Nephron progenitor cell (in vitro differentiated cells): ENCODE measurements around the gene KLC1.

Source experiments
- DNase-seq: peaks from one replicate; pipeline ENCODE4 v3.0.0; 2021
- H3K27ac Mint-ChIP-seq: 2 replicates; pipeline ENCODE4 v1.8.0; 2021; ENCODE audit warnings: mild to moderate bottlenecking, moderate library complexity, mixed read lengths
- H3K27me3 Mint-ChIP-seq: 2 replicates; pipeline ENCODE4 v1.8.0; 2021; ENCODE audit warnings: mild to moderate bottlenecking, low read depth, mixed read lengths; ENCODE audit not compliant: poor library complexity
- H3K36me3 Mint-ChIP-seq: 2 replicates; pipeline ENCODE4 v1.8.0; 2021; ENCODE audit warnings: low read depth, mixed read lengths
- H3K4me1 Mint-ChIP-seq: 2 replicates; pipeline ENCODE4 v1.8.0; 2021; ENCODE audit warnings: mixed read lengths
- H3K4me3 Mint-ChIP-seq: 2 replicates; pipeline ENCODE4 v1.8.0; 2021; ENCODE audit warnings: mild to moderate bottlenecking, moderate library complexity, mixed read lengths
- H3K9me3 Mint-ChIP-seq: 2 replicates; pipeline ENCODE4 v1.8.0; 2021; ENCODE audit warnings: mild to moderate bottlenecking, moderate library complexity, mixed read lengths
- TF ChIP-seq, protein P1 (sequence below): fragments of 200-600 bp; sonication (generic); IDR thresholded peaks from 2 replicates; pipeline ENCODE4 v1.5.0; 2021; ENCODE audit warnings: antibody characterized with exemption

The KLC1 gene

GRCh38 chr14:103726474-103726873 lies 97.5 kb downstream of the KLC1 start:
- DNase-seq, result no peak
- H3K27me3 Mint-ChIP-seq, result no peaks in the 10 kb centered on the region
- H3K36me3 Mint-ChIP-seq, result peaks cover 16% of the 10 kb centered on the region
- H3K9me3 Mint-ChIP-seq, result no peaks in the 10 kb centered on the region
- H3K4me3 Mint-ChIP-seq, result no peak overlapping the region
- peak overlapping the region; percentile 36 for H3K27ac Mint-ChIP-seq
- H3K4me1 Mint-ChIP-seq, result peaks cover 11% of the 10 kb centered on the region
- TF ChIP-seq, protein P1, sequence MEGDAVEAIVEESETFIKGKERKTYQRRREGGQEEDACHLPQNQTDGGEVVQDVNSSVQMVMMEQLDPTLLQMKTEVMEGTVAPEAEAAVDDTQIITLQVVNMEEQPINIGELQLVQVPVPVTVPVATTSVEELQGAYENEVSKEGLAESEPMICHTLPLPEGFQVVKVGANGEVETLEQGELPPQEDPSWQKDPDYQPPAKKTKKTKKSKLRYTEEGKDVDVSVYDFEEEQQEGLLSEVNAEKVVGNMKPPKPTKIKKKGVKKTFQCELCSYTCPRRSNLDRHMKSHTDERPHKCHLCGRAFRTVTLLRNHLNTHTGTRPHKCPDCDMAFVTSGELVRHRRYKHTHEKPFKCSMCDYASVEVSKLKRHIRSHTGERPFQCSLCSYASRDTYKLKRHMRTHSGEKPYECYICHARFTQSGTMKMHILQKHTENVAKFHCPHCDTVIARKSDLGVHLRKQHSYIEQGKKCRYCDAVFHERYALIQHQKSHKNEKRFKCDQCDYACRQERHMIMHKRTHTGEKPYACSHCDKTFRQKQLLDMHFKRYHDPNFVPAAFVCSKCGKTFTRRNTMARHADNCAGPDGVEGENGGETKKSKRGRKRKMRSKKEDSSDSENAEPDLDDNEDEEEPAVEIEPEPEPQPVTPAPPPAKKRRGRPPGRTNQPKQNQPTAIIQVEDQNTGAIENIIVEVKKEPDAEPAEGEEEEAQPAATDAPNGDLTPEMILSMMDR, result no peak

DNA sequence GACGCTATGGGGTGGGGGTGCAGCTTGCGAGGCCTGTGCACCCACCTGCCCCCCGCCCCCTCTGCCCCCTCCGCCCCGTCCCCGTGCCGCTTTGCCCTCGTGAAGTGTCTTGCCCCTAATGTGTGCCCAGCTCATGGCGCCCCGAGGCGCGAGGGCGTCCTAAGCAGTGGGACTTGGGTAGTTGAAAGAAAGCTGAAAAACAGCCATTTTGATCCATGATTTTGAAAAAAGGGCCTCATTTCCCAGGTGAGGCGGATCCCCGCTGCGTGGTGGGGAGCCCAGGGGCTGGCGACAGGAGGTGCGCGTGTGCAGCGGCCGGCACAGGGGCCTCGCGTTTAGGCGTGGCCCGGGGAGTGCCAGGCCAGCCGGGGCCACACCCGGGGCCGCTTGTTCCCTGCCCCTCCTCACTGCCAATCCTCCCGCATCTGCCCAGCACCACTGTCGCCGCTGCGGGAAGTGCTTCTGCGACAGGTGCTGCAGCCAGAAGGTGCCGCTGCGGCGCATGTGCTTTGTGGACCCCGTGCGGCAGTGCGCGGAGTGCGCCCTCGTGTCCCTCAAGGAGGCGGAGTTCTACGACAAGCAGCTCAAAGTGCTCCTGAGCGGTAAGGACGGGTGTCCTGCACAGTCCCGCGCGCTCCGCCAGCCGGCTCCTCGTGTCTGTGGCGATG lies 98.4 kb downstream of the KLC1 start:
- Mint-ChIP-seq H3K4me1 (peaks cover 10% of the 10 kb centered on the region), H3K36me3 (peaks cover 16% of the 10 kb centered on the region), H3K27me3 (no peaks in the 10 kb centered on the region), H3K9me3 (no peaks in the 10 kb centered on the region), H3K4me3 (no peak overlapping the region), H3K27ac (no peak overlapping the region)
- DNase-seq, result no peak
- TF ChIP-seq, protein P1, result no peak

GRCh38 chr14:103728141-103728540 lies 99.1 kb downstream of the KLC1 start:
- H3K36me3 Mint-ChIP-seq, result peaks cover 21% of the 10 kb centered on the region
- no peaks in the 10 kb centered on the region for H3K27me3 Mint-ChIP-seq
- no peak overlapping the region for H3K4me3 Mint-ChIP-seq
- TF ChIP-seq, protein P1, result no peak
- H3K9me3 Mint-ChIP-seq, result no peaks in the 10 kb centered on the region
- peak overlapping the region; percentile 78 for H3K27ac Mint-ChIP-seq
- peaks cover 7% of the 10 kb centered on the region for H3K4me1 Mint-ChIP-seq
- no peak for DNase-seq

DNA sequence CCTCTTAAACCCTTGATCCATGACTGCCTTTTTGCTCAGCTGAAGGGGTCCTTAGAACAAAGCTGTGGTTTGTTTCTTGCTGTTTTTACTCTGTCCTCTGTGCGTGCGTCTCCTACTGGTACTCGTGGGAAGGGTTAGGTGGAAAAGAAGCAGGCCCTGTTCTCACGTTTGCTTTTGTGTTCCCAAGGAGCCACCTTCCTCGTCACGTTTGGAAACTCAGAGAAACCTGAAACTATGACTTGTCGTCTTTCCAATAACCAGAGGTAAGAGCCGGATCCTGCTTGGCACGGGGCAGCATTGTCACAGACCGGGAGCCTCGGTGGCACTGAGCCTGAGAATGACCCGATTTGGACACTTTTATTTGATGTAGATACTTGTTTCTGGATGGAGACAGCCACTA lies 99.7 kb downstream of the KLC1 start:
- DNase-seq, result no peak
- TF ChIP-seq, protein P1, result no peak
- peak overlapping the region; percentile 78 for H3K27ac Mint-ChIP-seq
- peaks cover 27% of the 10 kb centered on the region for H3K36me3 Mint-ChIP-seq
- no peak overlapping the region for H3K4me3 Mint-ChIP-seq
- H3K27me3 Mint-ChIP-seq, result no peaks in the 10 kb centered on the region
- peaks cover 7% of the 10 kb centered on the region for H3K4me1 Mint-ChIP-seq
- no peaks in the 10 kb centered on the region for H3K9me3 Mint-ChIP-seq

GRCh38 chr14:103729496-103730448 lies 100.8 kb downstream of the KLC1 start:
- Mint-ChIP-seq H3K9me3 (no peaks in the 10 kb centered on the region), H3K27me3 (no peaks in the 10 kb centered on the region), H3K27ac (no peak overlapping the region), H3K36me3 (peaks cover 27% of the 10 kb centered on the region), H3K4me1 (peaks cover 4% of the 10 kb centered on the region), H3K4me3 (no peak overlapping the region)
- TF ChIP-seq, protein P1, result no peak
- no peak for DNase-seq
